Psoas muscle (tissue), 8 donors: ENCODE measurements around the gene TLL1. TPM values are rescaled to one million over a fixed set of nuclear protein-coding genes. Genes with fewer than 3 reads are reported as not detected.

ENCODE experiments used
- ATAC-seq, 4 donors: fragments of 200-7000 bp; cut with Tn5 transposase; one replicate each; pipeline ENCODE4 v1.9.1; 2020; ENCODE audit warnings: moderate library complexity in 3 of 4, mild to moderate bottlenecking in 2 of 4
- DNase-seq, 2 donors: peaks; one replicate each; pipeline ENCODE4 v3.0.0-alpha.2; 2020
- H3K27ac ChIP-seq: fragments of 200-600 bp; one replicate; pipeline ENCODE4 v1.8.0; 2022
- H3K27me3 ChIP-seq, 3 donors: fragments of 200-600 bp in 1 of 3; one replicate each; pipeline versions ENCODE4 v1.6.1 to v1.8.0; 2013 to 2022; ENCODE audit warnings: low read length in 2 of 3, mild to moderate bottlenecking in 2 of 3, moderate library complexity in 1 of 3; ENCODE audit not compliant: insufficient read depth in 3 of 3
- H3K36me3 ChIP-seq, 2 donors: fragments of 200-600 bp in 1 of 2; one replicate each; pipeline versions ENCODE4 v1.6.1 to v1.8.0; 2013 to 2022; ENCODE audit warnings: low read depth in 1 of 2, mild to moderate bottlenecking in 1 of 2, moderate library complexity in 1 of 2; ENCODE audit not compliant: insufficient read depth in 1 of 2
- H3K4me1 ChIP-seq: fragments of 200-600 bp; one replicate; pipeline ENCODE4 v1.8.0; 2022
- H3K4me3 ChIP-seq: fragments of 200-600 bp; one replicate; pipeline ENCODE4 v1.8.0; 2022; ENCODE audit warnings: mild to moderate bottlenecking
- H3K9me3 ChIP-seq: fragments of 200-600 bp; one replicate; pipeline ENCODE4 v1.8.0; 2022
- WGBS, 3 donors: extraction: QIAGEN DNeasy Blood & Tissue Kit; methylation state at CpG; one replicate each; pipeline versions ENCODE4 v1.1.6 to v1.1.7; 2013; 5-methylcytosine and 5-hydroxymethylcytosine counted together
- intact Hi-C, 2 donors: fragments of 100-400 bp; cut with DNase I; formaldehyde crosslinking; loops; one replicate each; pipeline versions ENCODE4 v1.11.0 to v1.14.2; 2022
- polyA plus RNA-seq, 3 donors: library from polyadenylated mRNA; stranded (reverse); fragments of 200-250 nt; gene quantifications; one replicate each; pipeline ENCODE4 v1.2.3, GENCODE V29; 2013
- total RNA-seq, 4 donors: library from RNA; stranded (reverse); fragmentation: NEBNext Ultra II Directional in 2 of 4; extraction: Animal tissue kit (Norgen Biotek cat#: 25700) in 2 of 4; gene quantifications; one replicate each; pipeline versions ENCODE4 v1.2.1 to v1.2.4, GENCODE V29; 2021 to 2023
- TF ChIP-seq, protein P1 (sequence below): fragments of 200-600 bp; IDR thresholded peaks from one replicate; pipeline ENCODE4 v1.8.0; 2022; ENCODE audit warnings: antibody characterized with exemption
- donor health status: healthy with polysubstance abuse.
- donor health status: DM: no; HTN: no; CAD: no; lungs with moderate emphysema.
- donor health status: Bipolar disorder and iron deficiency.
- donor health status: healthy.
- donor health status: DM: yes; HTN: yes; CAD: no.
- donor health status: DM: no; HTN: no; CAD: no.
- donor health status: DM: no; HTN: no; CAD: no.
- donor health status: DM: yes; HTN: yes; CAD: no.

Gene TLL1
- total and polyA plus RNA-seq, 7 donors, result 0.23 to 0.89 (median 0.54) TPM

DNA sequence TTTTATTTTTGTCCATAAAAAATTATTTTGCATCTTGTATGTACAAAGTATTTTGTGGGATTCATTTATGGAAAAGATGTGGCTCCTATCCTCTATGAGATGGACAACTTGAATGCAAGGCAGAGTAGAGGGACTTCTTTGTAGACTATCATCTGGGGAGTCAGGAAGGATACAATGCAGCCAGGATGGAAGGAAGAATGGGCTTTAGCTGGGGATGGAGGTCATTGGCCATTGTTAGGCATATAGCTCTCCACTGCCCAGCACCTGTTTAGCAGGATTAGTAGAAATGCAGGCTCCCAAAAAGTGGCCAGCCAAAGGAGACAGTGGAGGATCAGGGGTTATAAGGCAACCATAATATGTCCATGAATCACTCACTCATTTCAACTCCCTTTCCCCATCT, 5.1 kb upstream of the TLL1 start:
- no peak overlapping the region for H3K4me3 ChIP-seq
- peaks cover 0 to 23% (median 0%) of the 10 kb centered on the region in 3 donors for H3K27me3 ChIP-seq
- DNase-seq, result no peak
- ATAC-seq, result no peak
- TF ChIP-seq, protein P1, sequence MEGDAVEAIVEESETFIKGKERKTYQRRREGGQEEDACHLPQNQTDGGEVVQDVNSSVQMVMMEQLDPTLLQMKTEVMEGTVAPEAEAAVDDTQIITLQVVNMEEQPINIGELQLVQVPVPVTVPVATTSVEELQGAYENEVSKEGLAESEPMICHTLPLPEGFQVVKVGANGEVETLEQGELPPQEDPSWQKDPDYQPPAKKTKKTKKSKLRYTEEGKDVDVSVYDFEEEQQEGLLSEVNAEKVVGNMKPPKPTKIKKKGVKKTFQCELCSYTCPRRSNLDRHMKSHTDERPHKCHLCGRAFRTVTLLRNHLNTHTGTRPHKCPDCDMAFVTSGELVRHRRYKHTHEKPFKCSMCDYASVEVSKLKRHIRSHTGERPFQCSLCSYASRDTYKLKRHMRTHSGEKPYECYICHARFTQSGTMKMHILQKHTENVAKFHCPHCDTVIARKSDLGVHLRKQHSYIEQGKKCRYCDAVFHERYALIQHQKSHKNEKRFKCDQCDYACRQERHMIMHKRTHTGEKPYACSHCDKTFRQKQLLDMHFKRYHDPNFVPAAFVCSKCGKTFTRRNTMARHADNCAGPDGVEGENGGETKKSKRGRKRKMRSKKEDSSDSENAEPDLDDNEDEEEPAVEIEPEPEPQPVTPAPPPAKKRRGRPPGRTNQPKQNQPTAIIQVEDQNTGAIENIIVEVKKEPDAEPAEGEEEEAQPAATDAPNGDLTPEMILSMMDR, result no peak
- intact Hi-C loops, result no loop called here
- H3K4me1 ChIP-seq, result no peaks in the 10 kb centered on the region
- no peaks in the 10 kb centered on the region for H3K9me3 ChIP-seq
- no peak overlapping the region for H3K27ac ChIP-seq
- no peaks in the 10 kb centered on the region for H3K36me3 ChIP-seq

DNA sequence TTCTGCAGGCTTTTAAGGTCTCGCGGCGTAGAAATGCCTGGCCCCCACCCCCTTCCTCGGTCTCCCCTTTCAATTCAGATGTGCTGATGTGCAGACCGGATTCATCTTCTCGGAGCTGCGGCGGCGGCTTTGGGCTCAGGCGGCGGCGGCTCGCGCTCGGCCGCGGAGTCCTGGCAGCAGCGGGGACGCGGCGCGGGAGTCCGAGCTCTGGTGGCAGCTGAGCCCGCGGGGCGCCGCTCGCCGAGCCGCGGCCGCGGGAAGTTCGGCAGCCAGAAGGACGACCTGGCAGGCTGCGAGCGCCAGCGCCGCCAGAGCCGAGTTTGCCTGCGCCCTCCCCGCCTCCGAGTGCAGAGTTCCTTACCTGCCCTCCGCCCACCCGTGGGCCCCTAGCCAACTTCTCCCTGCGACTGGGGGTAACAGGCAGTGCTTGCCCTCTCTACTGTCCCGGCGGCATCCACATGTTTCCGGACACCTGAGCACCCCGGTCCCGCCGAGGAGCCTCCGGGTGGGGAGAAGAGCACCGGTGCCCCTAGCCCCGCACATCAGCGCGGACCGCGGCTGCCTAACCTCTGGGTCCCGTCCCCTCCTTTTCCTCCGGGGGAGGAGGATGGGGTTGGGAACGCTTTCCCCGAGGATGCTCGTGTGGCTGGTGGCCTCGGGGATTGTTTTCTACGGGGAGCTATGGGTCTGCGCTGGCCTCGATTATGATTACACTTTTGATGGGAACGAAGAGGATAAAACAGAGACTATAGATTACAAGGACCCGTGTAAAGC, 448 bp downstream of the TLL1 start:
- Histone ChIP-seq H3K27me3 (peaks cover 0 to 54% (median 0%) of the 10 kb centered on the region in 3 donors), H3K4me1 (no peaks in the 10 kb centered on the region), H3K9me3 (no peaks in the 10 kb centered on the region), H3K27ac (no peak overlapping the region), H3K36me3 (no peaks in the 10 kb centered on the region), H3K4me3 (peak overlapping the region; percentile 65)
- 0 to 1% (median 1%) methylated on average over 61 to 70 of the region's 70 CpGs for WGBS, 3 donors
- TF ChIP-seq, protein P1, result no peak
- peak; percentile 33 to 58 for DNase-seq
- intact Hi-C loops, result loop anchor here in 1 of 2 donors (10.0 kb wide), 1 partner anchor 221 kb away; no protein-coding TSS in a partner anchor
- peak; percentile 13 to 77 (median 48) for ATAC-seq

- TF ChIP-seq, protein P1, result no peak
- DNase-seq (no peak), ATAC-seq (no peak)
- Histone ChIP-seq H3K36me3 (no peaks in the 10 kb centered on the region), H3K9me3 (no peaks in the 10 kb centered on the region), H3K27me3 (peaks cover 0 to 54% (median 0%) of the 10 kb centered on the region in 3 donors), H3K4me3 (peak overlapping the region; percentile 65), H3K27ac (no peak overlapping the region), H3K4me1 (no peaks in the 10 kb centered on the region)
- WGBS, 3 donors, result 0 to 1% (median 1%) methylated on average over 27 of the region's 27 CpGs
- intact Hi-C loops, result loop anchor here in 1 of 2 donors (10.0 kb wide), 1 partner anchor 221 kb away; no protein-coding TSS in a partner anchor
Observed at GRCh38 chr4:165874072-165874790, 1.2 kb downstream of the TLL1 start.

DNA sequence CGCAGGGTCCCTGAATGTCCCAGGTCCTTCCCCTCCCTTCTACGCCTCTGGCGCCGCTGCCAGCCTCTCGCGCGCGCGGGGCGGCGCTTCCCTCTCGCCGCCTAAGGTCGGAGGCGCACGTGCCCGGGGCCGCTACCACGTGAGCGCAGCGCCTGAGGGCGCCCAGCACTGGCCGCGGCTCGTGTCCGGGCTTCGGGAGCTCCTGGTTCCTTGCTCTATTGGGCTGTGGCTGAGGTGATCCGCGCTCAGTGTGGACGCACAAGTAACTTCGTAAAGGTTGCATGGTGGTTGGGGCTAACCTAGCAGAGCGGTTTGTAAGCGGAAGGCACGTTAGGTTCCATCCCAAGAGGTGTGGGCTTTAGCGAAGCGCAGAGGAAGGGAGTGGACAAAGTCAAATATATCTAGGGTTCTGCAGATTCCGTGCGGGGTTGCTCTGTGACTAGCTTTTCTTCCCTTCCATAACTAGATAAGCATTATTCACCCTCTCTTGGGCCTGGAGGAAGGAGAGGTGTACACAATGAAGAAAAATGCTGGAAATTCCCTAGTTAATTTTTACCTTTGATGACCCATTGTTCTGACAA, 1.8 kb downstream of the TLL1 start:
- WGBS, 3 donors, result 3 to 5% (median 4%) methylated on average over 38 of the region's 38 CpGs
- no peaks in the 10 kb centered on the region for H3K36me3 ChIP-seq
- DNase-seq (peak; percentile 17 to 51), ATAC-seq (peak in 3 of 4 donors; percentile 37 to 61 (median 50))
- H3K4me1 ChIP-seq, result no peaks in the 10 kb centered on the region
- H3K27me3 ChIP-seq, result peaks cover 0 to 54% (median 0%) of the 10 kb centered on the region in 3 donors
- intact Hi-C loops, result loop anchor here in 1 of 2 donors (10.0 kb wide), 1 partner anchor 220 kb away; no protein-coding TSS in a partner anchor
- H3K9me3 ChIP-seq, result no peaks in the 10 kb centered on the region
- peak overlapping the region; percentile 65 for H3K4me3 ChIP-seq
- H3K27ac ChIP-seq, result no peak overlapping the region
- TF ChIP-seq, protein P1, result no peak
